Measurements from ENCODE around the gene TBC1D22A.

TBC1D22A gene

DNA sequence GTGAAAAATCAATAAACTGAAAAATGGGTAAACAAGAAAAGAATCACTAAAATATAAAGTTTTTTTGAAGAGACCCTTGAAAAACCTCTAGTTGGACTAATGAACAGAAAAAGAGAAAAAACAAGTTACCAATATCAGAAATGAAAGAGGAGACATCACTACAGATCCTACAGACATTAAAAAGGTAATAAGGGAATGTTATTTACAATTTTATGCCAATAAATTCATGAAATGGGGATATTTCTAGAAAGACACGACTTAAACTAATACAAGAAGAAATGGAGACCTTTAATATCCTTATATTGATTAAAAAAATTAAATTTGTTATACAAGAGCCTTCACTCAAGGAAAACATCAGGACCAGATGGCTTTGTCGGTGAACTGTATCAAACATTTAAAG, 109.4 kb downstream of the TBC1D22A start:
- DNase-seq (ENCODE audit: insufficient read length, low spot score) (no peak), FAIRE-seq (no peak)

DNA sequence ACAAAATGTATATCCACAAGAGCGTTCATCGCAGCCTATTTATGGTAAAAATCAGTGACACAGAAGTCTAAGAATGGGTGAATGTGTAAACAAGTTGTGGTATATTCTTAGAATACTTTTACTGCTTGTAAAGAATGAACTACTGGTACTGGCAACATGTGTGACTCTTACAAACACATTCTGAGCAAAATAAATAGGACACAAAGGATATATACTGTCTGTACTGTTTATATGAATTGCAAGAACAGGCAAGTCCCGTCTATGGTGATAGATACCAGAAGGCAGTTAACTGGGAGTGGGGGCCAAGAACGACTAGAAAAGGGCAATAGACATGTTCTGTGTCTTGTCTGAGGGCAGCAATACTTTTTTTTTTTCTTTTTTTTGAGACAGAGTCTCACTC, 112.6 kb downstream of the TBC1D22A start:
- FAIRE-seq (no peak), DNase-seq (ENCODE audit: insufficient read length, low spot score) (no peak)

DNA sequence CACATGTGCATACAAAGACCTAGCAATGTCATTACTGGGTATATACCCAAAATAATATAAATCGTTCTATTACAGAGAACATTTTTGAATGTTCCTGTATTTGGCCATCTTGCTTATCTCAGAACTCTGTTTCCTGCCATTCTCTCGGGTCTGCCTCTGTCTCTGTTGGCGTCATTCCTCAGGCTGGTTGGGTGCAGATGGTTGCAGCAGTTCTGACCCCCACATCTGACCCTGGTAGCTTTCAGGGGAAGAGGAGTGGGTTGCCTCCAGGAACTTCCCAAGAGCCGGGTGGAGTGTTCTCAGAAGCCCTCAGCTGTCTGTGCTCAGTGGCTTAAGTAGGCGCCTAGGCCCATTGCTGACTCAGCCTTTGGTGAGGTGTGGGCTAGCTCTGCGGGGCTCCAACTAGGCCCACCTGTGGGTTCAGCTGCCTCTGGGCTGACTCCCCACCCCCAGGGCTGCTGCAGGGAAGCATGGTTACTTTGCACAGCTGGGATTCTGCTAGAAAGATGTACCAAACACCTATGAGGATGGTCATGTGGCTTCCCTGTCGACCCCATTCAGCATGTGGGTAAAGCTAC, 114.0 kb downstream of the TBC1D22A start:
- FAIRE-seq, result no peak
- DNase-seq (ENCODE audit: insufficient read length, low spot score), result no peak

DNA sequence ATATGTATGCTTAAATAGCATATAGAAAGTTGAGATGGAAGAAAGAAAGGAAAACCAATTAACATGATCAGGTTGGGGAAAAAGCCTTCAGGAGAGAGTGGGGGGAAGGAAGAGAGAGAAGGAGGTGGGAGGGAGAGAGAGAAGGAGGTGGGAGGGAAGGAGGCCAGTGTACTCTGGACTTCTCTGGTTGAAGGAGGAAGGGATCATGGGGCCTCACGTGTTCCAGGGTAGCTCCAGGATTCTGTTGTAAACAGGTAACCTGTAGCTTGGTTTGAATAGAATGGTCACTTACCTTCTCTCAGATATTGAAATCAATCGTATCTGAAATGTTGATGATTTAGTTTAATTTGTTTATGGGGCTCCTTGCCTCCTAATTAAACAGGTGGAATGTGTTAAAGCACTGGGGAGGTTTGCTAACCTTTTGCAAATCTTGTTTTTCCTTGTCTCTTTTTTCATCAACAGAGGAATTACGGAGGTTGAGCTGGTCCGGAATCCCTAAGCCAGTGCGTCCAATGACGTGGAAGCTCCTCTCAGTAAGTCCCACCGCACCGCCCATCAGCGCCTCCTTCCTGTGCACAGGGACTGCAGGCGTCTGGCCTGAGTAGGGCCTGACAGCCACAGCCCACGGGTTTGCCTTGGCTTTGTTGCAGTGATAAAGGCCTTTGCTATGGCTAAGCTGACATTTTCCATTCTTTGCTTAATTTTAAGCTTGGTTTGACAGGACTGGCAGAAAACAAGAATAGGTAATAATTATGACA, 115.9 kb downstream of the TBC1D22A start:
- no peak for DNase-seq (ENCODE audit: insufficient read length, low spot score)
- no peak for FAIRE-seq

DNA sequence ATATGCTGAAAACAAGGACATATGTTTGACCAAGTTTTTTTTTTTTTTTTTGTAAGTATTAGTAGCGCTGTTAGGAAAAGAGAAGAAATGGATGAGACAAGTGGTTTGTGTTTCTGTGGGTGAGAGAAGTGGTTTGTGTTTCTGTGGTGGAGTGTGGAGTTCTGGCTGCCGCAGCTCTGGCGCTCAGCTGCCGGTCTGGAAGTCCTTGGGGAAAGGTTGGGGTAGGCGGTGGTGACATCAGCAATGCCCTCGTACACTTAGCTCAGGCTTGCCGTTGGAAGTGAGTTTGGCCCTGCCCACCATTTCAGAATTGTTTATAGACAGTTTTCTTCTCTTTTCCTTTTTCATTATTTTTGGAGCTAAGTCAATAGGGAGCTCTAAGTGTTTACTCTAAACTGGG, 116.6 kb downstream of the TBC1D22A start:
- FAIRE-seq (no peak), DNase-seq (ENCODE audit: insufficient read length, low spot score) (no peak)

DNA sequence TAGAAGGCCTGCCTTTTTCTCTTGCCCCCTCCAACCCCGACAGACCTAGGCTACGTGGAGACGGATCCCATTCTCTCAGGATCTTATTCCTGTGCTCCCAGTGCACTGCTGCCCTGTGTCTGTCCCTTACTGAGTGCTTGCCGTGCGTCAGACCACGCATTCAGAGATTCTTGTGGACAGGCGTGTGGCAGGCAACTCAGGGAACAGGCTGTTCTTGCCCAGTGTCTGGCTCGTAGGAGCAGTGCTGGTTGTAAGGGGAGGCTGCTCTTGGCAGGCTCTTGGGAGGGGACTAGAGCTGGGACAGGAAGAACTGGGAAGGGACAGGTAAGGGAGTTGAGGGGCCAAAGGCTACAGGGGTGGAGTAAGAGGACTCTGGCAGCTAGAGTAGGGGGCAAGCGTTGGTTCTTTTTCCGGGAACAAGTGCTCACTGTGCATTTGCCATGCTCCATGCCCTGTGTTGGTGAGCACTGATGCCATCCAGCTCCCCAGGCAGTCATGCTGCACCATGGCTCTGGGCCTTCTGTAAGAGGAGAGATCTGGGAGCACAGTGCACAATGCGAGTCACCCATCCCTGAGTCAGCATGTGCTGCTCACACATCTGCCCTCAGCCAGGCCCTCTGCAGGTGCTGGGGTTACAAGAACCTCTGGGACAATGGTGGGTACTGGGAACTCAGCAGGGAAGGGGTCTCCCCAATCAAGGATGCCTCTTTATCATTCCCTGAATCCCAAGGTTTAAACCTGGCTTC, 119.1 kb downstream of the TBC1D22A start:
- no peak for FAIRE-seq

DNA sequence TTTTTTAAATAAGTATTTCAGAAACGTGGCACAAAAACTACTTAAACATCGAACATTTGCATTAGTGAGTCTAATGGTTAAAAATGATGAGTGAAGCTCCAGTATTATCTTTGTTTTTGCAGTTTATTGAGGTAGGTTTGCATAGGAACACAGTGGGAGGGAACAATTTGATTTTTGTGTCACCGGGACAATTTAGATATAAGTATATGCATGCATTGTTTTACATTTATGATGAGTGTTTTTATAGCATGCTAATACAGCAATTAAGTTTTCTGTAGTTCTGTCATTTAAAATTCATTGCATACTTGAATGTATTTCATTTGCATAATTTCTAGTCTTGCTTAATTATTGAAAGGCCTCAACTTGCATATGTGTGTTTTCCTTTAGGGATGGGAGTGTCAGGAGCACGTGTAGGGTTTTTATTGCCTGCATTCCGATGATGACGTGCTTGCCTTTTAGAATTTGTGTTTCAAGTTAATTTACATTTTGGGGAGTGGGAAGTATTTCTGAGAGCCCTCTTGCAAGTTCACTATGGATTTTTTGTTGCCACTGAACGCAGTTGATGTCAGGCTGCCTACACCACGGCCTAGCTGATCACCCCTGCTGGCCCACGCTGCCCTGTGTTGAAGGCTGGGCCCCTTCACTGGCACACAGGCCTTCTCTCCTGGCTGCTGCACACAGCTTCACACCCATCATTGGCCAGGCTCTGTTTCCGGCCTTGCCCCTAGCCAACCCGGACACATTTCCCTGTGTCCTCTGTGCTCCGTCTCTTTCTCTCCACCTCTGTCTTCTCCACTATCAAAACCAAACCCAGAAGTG, 120.9 kb downstream of the TBC1D22A start:
- FAIRE-seq, result no peak
- no peak for DNase-seq (ENCODE audit: insufficient read length, low spot score)

More for the DNA sequence above, 119.1 kb downstream of the TBC1D22A start:
- peak; percentile 9 for DNase-seq (ENCODE audit: insufficient read length, low spot score)

DNA sequence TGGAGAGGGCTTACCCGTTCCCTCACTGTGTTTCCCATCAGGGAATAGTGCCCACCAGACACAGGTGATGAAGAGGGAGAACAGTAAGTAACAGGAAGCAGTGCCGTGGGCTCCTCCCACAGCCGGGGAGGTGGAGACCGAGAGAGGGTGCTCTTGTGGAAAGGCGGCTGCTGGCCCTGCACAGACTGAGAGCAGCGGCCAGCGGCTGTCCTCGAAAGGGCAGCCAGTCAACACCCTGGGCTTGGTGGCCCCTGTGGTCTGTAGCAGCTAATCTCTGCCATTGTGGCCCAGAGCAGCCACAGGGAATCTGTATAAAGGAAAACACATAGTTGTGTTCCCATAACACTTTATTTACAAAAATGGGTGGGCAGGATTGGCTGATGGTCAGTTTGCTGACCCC, 121.9 kb downstream of the TBC1D22A start:
- FAIRE-seq, result no peak
- no peak for DNase-seq (ENCODE audit: insufficient read length, low spot score)

DNA sequence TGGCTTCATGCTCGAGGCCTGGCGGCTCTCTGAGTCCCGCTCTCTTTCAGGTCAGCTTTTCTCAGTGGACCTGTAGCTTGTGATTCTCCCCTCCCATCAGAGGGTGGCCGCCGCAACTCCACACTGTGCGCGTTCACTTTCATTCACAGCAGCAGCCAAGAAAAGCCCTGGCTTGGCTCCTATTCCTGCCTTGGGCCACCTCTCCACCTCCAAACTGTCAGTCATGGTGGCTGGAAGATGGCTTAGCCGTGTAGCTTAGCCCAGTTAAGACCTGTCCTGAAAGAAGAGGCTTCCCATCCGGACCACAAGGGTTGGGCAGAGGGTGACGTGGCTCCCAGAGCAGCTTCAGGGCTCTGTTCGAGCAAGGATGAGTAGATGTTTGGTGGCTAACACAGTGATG, 125.5 kb downstream of the TBC1D22A start:
- FAIRE-seq (no peak), DNase-seq (ENCODE audit: insufficient read length, low spot score) (no peak)

DNA sequence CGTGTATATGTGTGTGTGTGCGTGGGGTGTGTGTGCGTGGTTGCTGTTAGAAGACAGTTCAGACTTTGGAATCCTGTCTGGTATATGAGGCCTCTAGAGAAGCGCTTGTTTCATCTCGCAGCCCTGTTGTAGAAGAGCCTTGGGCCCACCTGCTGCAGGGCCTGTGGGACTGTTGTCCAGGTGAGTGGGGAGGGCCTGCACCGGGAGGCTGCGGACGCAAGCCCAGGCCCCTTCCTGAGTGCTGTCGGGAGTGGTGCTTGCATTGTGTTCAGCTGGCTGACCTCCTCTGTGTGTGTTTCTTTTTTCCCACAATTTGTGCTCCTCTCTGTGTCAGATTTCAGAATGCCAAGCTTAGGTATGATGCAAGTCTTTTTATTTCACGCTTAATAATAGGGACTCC, 128.4 kb downstream of the TBC1D22A start:
- DNase-seq (ENCODE audit: insufficient read length, low spot score), result no peak
- FAIRE-seq, result no peak

DNA sequence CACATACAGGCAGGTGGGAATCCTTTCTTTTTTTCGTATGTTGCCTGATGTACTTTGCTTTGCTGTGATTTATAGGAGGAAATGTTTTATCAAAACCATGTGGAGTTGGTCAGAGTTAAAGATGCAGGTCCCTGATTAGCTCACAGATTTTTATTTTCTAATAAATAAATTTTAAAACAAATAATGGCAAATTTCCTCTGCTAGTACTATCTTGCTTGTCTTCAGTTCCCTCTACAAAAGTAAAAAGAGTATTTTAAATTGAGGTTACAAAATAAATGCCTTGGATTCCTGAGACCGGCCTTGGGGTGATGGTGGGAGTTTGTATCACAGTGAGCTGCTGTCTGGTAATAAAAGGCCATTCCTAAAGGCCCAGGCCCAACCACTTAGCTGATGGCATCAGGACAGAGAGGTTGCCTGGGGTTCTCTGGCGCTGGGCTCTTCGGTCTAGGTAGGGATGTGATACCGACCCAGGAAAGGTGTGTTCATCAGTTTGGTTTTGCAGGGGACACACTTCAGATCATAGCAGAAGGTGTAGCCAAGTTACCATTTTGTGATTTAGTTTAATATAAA, 129.0 kb downstream of the TBC1D22A start:
- DNase-seq (ENCODE audit: insufficient read length, low spot score) (no peak), FAIRE-seq (no peak)

DNA sequence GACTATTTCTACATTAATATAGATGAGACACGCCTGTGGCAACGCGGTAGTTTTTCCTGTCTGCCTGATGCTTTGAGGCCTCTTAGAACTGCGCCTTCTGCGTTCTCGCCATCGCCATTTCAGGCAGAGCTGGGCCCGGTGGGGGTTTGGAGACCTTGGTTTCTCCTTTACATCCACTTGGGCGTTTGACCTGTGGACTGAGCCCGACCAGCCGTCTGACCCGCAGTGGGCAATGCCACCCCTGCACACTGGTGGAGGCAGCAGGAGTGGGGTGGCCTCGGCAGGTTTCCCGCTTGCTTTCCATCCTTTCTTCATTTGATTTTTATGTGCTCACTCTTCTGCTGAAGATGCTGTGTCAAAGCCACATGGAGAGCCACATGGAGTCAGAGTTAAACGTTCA, 130.4 kb downstream of the TBC1D22A start:
- no peak for FAIRE-seq
- no peak for DNase-seq (ENCODE audit: insufficient read length, low spot score)

DNA sequence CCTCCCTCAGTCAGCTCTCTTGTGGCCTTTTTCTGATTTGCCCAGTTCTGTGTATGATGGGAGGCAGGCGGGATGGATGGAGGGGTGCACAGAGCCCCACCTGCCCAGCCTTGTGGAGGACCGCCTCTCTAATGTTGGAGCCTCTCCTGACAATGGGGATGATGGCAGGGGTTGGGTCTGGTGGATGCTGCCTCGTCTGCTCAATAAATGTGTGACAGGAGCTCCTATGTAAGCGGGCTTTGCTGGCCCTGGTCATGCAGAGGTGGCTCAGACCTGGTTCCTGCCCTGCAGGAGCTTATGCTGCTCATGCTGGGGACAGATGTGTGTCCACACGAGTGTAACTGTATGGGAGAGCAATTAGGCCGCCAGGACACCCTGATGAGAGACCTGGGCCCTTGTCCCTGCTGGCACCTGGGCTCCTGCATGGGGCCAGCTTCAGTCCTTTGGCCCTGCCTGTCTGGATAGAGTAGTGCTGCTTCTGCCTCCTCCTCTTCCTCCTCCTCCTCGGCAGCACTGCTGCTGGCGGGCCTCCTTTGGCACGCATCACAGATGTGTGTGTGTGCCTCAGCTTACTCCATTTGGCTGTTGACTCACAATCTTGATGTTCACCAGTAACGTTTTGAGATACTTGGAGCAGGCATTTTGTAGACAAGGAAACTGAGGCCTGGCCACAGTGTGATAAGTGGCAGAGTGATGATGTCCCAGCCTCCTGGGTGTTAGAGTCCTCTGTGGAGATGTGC, 131.0 kb downstream of the TBC1D22A start:
- no peak for DNase-seq (ENCODE audit: insufficient read length, low spot score)
- FAIRE-seq, result no peak

DNA sequence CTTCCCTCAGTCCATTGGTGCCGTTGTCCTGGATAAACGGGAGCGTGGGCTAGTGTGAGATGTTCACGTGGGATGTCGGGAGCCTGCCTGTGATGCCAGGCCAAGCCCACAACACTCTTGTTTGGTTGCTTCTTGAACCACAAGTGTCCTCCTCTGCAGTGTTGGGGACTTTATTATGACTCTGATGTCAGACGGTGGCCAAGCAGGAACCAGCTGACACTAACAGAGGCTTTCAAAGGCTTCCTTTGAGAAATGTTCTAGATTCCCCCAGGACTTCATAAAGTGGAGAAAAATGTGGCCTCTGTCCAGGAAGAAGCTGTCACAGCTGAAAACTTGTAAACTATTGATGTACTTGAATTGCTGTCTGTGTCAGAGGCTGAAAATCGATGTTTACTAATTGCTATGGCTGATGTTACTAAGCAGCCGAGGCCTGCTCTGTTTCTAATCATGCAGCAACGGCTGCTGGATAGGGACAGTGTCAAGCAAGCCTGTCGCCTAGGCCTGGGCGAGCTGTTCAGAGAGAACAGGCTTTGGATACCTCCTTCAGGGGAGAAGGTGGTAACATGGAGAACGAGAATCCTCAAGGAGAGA, 131.7 kb downstream of the TBC1D22A start:
- DNase-seq (ENCODE audit: insufficient read length, low spot score), result no peak
- FAIRE-seq, result no peak

DNA sequence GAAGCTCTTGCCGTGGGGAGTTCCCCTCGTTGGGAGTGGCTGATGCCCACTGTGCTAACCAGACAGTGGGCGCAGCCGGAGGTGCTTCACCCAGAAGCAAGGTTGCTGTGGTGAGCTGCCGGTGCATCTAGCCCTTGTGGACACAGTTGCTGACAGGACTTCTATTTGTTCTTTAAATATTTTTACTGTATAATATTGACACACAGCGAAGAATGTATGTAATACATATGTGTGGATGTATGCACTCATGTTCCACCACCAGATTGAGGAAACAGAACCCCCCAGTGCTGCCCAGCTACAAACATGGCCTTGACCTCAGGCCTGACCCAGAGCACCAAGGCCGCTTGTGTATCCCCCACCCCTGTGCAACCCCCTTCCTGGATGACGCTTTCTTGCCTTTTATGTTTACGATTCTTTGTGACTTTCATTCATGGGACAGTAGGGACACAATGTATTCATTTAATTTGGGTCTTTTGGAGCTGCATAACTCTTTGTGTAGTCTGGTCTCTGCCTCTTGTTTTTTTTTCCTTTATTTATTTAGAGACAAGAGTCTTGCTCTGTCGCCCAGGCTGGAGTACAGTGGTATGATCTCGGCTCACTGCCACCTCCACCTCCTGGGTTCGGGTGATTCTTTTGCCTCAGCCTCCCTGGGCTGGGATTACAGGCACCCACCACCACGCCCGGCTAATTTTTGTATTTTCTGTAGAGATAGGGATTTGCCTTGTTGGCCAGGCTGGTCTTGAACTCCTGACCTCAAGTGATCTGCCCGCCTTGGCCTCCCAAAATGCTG, 132.6 kb downstream of the TBC1D22A start:
- no peak for DNase-seq (ENCODE audit: insufficient read length, low spot score)
- no peak for FAIRE-seq

DNA sequence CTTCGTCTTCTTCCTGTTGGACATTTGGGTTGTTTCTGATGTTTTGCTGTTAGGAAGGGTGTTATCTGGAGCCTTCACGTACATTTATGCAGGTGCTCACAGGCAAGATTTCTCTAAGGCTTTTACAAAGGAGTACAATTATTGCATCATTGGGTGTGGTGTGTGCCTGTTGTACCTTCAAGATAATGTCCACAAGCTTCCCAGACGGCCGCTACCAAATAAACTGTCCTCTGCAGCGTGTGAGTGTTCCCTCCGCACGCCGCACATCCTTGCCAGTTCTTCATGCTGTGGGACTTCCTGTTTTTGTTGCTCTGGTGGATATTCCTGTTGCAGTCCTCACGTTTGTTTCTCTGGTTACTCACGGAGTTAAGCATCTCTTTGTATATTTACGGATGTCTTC, 133.3 kb downstream of the TBC1D22A start:
- FAIRE-seq, result no peak
- DNase-seq (ENCODE audit: insufficient read length, low spot score), result no peak

DNA sequence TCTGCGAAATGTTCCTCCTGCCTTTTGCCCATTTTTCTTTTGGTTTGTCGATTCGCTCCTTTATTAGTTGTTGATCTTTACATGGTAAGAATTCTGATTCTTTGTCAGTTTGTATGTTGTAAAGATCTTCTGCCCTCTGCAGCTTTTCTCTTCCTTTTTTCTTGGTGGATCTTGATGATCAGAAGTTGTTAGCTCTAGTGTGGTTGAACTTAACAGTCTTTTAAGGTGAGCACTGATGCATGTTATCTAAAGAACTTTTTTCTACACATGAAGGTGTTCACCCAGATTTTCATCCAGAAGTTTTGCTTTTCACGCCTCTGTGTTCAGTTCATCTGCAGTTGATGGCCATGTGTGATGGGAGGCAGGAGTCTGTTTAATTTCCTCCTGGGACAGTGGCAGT, 133.7 kb downstream of the TBC1D22A start:
- DNase-seq (ENCODE audit: insufficient read length, low spot score) (no peak), FAIRE-seq (no peak)

DNA sequence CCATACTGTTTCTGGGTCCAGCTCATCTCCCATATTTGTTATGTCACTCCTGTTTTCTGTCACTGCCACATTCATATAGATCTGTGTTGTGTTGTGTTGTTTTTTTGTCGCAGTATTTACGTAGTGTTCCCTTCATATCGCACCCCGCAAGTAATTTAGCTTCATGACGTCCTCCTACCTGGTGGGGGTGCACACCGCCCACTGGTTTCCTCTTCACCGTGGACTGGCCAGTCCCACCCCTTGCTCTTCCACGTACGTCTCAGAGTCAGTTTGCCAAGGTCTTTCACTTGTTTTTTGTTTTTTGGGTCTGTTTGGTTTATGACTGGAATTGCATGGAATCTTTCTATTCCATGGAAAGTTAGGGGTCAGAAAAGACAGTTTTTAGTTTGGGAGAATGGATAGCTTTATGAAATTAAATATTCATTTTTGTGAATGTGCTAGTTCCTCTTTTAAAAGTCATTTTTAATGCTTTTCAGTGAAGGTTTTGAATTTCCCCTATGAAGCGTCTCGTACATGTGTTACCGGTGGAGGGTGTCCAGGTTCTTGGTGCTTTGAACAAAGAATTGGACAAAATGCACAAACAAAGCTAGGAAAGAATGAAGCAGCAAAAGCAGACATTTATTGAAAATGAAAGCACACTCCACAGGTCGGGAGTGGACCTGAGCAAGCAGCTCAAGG, 134.3 kb downstream of the TBC1D22A start:
- DNase-seq (ENCODE audit: insufficient read length, low spot score) (no peak), FAIRE-seq (no peak)

Data from HTR-8/SVneo (cell line).